Measurements from ENCODE around the gene DAB1.
"Not testable (repeated sequence)": the region's sequence is repeated elsewhere in the genome, so short reads cannot be mapped to it uniquely, and the experiment has no call there.

The DAB1 gene

GRCh38 chr1:57111175-57111574 lies 312.7 kb downstream of the DAB1 start:
- DNase-seq, result no peak

GRCh38 chr1:57109883-57110282 lies 314.0 kb downstream of the DAB1 start:
- DNase-seq, result no peak

GRCh38 chr1:57109247-57109646 lies 314.6 kb downstream of the DAB1 start:
- DNase-seq, result no peak

- no peak for DNase-seq
Measured at GRCh38 chr1:57106296-57106695, 317.6 kb downstream of the DAB1 start.

GRCh38 chr1:57102561-57103326 lies 321.1 kb downstream of the DAB1 start:
- no peak for DNase-seq

- DNase-seq, result no peak
Measured at GRCh38 chr1:57101209-57101608, 322.7 kb downstream of the DAB1 start.

- no peak for DNase-seq
Measured at GRCh38 chr1:57094749-57095148, 329.1 kb downstream of the DAB1 start.

GRCh38 chr1:57093122-57093521 lies 330.7 kb downstream of the DAB1 start:
- no peak for DNase-seq

GRCh38 chr1:57091642-57092041 lies 332.2 kb downstream of the DAB1 start:
- DNase-seq, result no peak

GRCh38 chr1:57089855-57090254 lies 334.0 kb downstream of the DAB1 start:
- DNase-seq, result no peak

- DNase-seq, result no peak
Measured at GRCh38 chr1:57089221-57089620, 334.6 kb downstream of the DAB1 start.

GRCh38 chr1:57088653-57089052 lies 335.2 kb downstream of the DAB1 start:
- no peak for DNase-seq

GRCh38 chr1:57087660-57088059 lies 336.2 kb downstream of the DAB1 start:
- not testable (repeated sequence) for DNase-seq

- no peak for DNase-seq
Measured at GRCh38 chr1:57086154-57086553, 337.7 kb downstream of the DAB1 start.

GRCh38 chr1:57084701-57085100 lies 339.2 kb downstream of the DAB1 start:
- no peak for DNase-seq

GRCh38 chr1:57082711-57083439 lies 341.0 kb downstream of the DAB1 start:
- DNase-seq, result no peak

- no peak for DNase-seq
Measured at GRCh38 chr1:57079454-57080157, 344.3 kb downstream of the DAB1 start.

GRCh38 chr1:57072401-57073110 lies 351.3 kb downstream of the DAB1 start:
- DNase-seq, result no peak

GRCh38 chr1:57067863-57068262 lies 356.0 kb downstream of the DAB1 start:
- no peak for DNase-seq

- DNase-seq, result no peak
Measured at GRCh38 chr1:57066980-57067610, 356.8 kb downstream of the DAB1 start.

- no peak for DNase-seq
Measured at GRCh38 chr1:57065442-57065841, 358.4 kb downstream of the DAB1 start.

GRCh38 chr1:57064379-57065140 lies 359.3 kb downstream of the DAB1 start:
- DNase-seq, result no peak
